ENCODE measurements around the gene TMEM38B.
A peak's percentile ranks its signal among the peaks of the same experiment; 100 is the strongest.

TMEM38B gene

GRCh38 chr9:105658351-105658750, 36.0 kb upstream of the TMEM38B start:
- Histone ChIP-seq H4K5ac (ENCODE audit: low read length) (no peak overlapping the region), H3K56ac (ENCODE audit: low read length) (no peak overlapping the region), H3K9ac (ENCODE audit: low read length) (no peak overlapping the region), H3K23ac (ENCODE audit: low read length) (no peak overlapping the region), H3K79me1 (ENCODE audit: low read length) (no peaks in the 10 kb centered on the region), H3K79me2 (ENCODE audit: control insufficient read depth, insufficient read depth, low read length) (no peaks in the 10 kb centered on the region), H2BK5ac (ENCODE audit: low read length) (no peak overlapping the region), H3K27ac (ENCODE audit: low read depth, low read length) (no peak overlapping the region), H3K27me3 (ENCODE audit: insufficient read depth, low read length, poor library complexity) (peaks cover 16% of the 10 kb centered on the region), H2AK5ac (ENCODE audit: low read length) (no peak overlapping the region), H4K8ac (ENCODE audit: low read depth, low read length) (no peak overlapping the region), H2BK15ac (replicated peaks; ENCODE audit: low read depth) (no peak overlapping the region), H3K4me1 (ENCODE audit: control insufficient read depth, low read depth, low read length) (peaks cover 3% of the 10 kb centered on the region), H3K4ac (ENCODE audit: low read depth, low read length) (no peak overlapping the region), H3K4me2 (ENCODE audit: low read length) (no peak overlapping the region), H3K36me3 (ENCODE audit: control insufficient read depth, insufficient read depth, low read length) (no peaks in the 10 kb centered on the region), H2BK120ac (ENCODE audit: low read depth, low read length) (no peak overlapping the region), H3K4me3 (ENCODE audit: low read length) (no peak overlapping the region), H3K18ac (ENCODE audit: low read length) (no peak overlapping the region)
- no CpG with 5 or more reads among the region's 2 CpGs for WGBS (ENCODE audit: extremely low coverage, insufficient coverage, low lambda C conversion rate)
- DNase-seq = peak; percentile 80

GRCh38 chr9:105661011-105661410, 33.3 kb upstream of the TMEM38B start:
- Histone ChIP-seq H4K5ac (ENCODE audit: low read length) (no peak overlapping the region), H3K9ac (ENCODE audit: low read length) (no peak overlapping the region), H2BK5ac (ENCODE audit: low read length) (no peak overlapping the region), H3K4me2 (ENCODE audit: low read length) (no peak overlapping the region), H3K79me1 (ENCODE audit: low read length) (no peaks in the 10 kb centered on the region), H3K27ac (ENCODE audit: low read depth, low read length) (no peak overlapping the region), H2AK5ac (ENCODE audit: low read length) (no peak overlapping the region), H3K4ac (ENCODE audit: low read depth, low read length) (no peak overlapping the region), H3K23ac (ENCODE audit: low read length) (no peak overlapping the region), H3K18ac (ENCODE audit: low read length) (no peak overlapping the region), H3K36me3 (ENCODE audit: control insufficient read depth, insufficient read depth, low read length) (no peaks in the 10 kb centered on the region), H3K4me3 (ENCODE audit: low read length) (no peak overlapping the region), H3K4me1 (ENCODE audit: control insufficient read depth, low read depth, low read length) (peaks cover 3% of the 10 kb centered on the region), H3K56ac (ENCODE audit: low read length) (no peak overlapping the region), H4K8ac (ENCODE audit: low read depth, low read length) (no peak overlapping the region), H3K79me2 (ENCODE audit: control insufficient read depth, insufficient read depth, low read length) (no peaks in the 10 kb centered on the region), H2BK120ac (ENCODE audit: low read depth, low read length) (no peak overlapping the region), H2BK15ac (replicated peaks; ENCODE audit: low read depth) (no peak overlapping the region), H3K27me3 (ENCODE audit: insufficient read depth, low read length, poor library complexity) (peaks cover 12% of the 10 kb centered on the region)
- DNase-seq = peak; percentile 80
- WGBS (ENCODE audit: extremely low coverage, insufficient coverage, low lambda C conversion rate) = no CpG with 5 or more reads among the region's 4 CpGs

DNA sequence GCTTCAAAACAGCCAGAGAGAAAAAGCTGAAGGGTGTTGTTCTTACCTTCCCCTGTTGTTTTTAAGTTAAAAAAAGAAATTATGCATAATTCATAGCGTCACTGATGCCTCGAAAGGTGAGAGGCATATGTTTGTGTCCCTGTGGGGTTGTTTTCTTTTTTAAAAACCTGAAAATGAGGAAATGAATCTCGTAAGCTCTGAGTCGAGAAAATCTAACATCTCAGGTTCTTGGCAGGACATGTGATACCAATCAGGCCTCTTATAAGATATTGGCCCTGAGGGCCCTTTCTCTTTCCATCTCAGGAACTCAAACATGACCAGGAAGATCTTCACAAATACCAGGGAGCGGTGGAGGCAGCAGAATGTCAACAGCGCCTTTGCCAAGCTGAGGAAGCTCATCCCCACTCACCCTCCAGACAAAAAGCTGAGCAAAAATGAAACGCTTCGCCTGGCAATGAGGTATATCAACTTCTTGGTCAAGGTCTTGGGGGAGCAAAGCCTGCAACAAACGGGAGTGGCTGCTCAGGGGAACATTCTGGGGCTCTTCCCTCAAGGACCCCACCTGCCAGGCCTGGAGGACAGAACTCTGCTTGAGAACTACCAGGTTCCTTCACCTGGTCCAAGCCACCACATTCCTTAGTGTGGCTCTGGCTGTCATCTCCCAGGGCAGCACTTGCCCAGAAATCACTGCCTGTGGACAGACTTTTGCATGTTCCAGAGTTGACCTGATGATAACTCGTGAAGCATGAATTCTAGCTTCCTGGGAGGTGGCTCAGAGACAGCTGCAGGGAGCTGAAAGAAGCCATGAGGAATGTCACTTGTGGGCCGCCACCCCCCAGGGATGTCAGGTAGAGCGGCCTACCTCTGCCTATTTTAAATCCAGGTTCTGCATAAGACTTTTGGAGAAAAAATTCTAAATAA, 31.9 kb upstream of the TMEM38B start, which contains the start of gene TAL2:
Gene TAL2, plus strand, starts transcription at position 274 of the 921 bp plus-strand sequence. Its CDS starts 40 bp downstream, at position 314.
- H4K8ac ChIP-seq (ENCODE audit: low read depth, low read length) = no peak within 1 kb of the TSS
- H3K4ac ChIP-seq (ENCODE audit: low read depth, low read length) = no peak within 1 kb of the TSS
- H3K79me1 ChIP-seq (ENCODE audit: low read length) = no peaks in the 10 kb centered on the region
- no peak within 1 kb of the TSS for H3K4me2 ChIP-seq (ENCODE audit: low read length)
- no peak within 1 kb of the TSS for H2AK5ac ChIP-seq (ENCODE audit: low read length)
- no peak within 1 kb of the TSS for H3K27ac ChIP-seq (ENCODE audit: low read depth, low read length)
- WGBS (ENCODE audit: extremely low coverage, insufficient coverage, low lambda C conversion rate) = no CpG with 5 or more reads among the region's 12 CpGs
- DNase-seq = no peak
- H3K9ac ChIP-seq (ENCODE audit: low read length) = no peak within 1 kb of the TSS
- H2BK5ac ChIP-seq (ENCODE audit: low read length) = no peak within 1 kb of the TSS
- no peak within 1 kb of the TSS for H3K23ac ChIP-seq (ENCODE audit: low read length)
- no peaks in the 10 kb centered on the region for H3K27me3 ChIP-seq (ENCODE audit: insufficient read depth, low read length, poor library complexity)
- no peak within 1 kb of the TSS for H2BK120ac ChIP-seq (ENCODE audit: low read depth, low read length)
- H3K4me1 ChIP-seq (ENCODE audit: control insufficient read depth, low read depth, low read length) = peaks cover 3% of the 10 kb centered on the region
- no peaks in the 10 kb centered on the region for H3K36me3 ChIP-seq (ENCODE audit: control insufficient read depth, insufficient read depth, low read length)
- H3K18ac ChIP-seq (ENCODE audit: low read length) = no peak within 1 kb of the TSS
- H3K79me2 ChIP-seq (ENCODE audit: control insufficient read depth, insufficient read depth, low read length) = no peaks in the 10 kb centered on the region
- no peak within 1 kb of the TSS for H3K56ac ChIP-seq (ENCODE audit: low read length)
- H3K4me3 ChIP-seq (ENCODE audit: low read length) = no peak within 1 kb of the TSS
- no peak within 1 kb of the TSS for H4K5ac ChIP-seq (ENCODE audit: low read length)
- H2BK15ac ChIP-seq (replicated peaks; ENCODE audit: low read depth) = no peak within 1 kb of the TSS

GRCh38 chr9:105663914-105664313, 30.4 kb upstream of the TMEM38B start:
- Histone ChIP-seq H3K56ac (ENCODE audit: low read length) (no peak overlapping the region), H3K23ac (ENCODE audit: low read length) (no peak overlapping the region), H3K27ac (ENCODE audit: low read depth, low read length) (no peak overlapping the region), H3K4ac (ENCODE audit: low read depth, low read length) (no peak overlapping the region), H3K79me1 (ENCODE audit: low read length) (no peaks in the 10 kb centered on the region), H4K5ac (ENCODE audit: low read length) (no peak overlapping the region), H2BK5ac (ENCODE audit: low read length) (no peak overlapping the region), H3K4me3 (ENCODE audit: low read length) (no peak overlapping the region), H3K4me2 (ENCODE audit: low read length) (no peak overlapping the region), H3K9ac (ENCODE audit: low read length) (no peak overlapping the region), H4K8ac (ENCODE audit: low read depth, low read length) (no peak overlapping the region), H3K4me1 (ENCODE audit: control insufficient read depth, low read depth, low read length) (peaks cover 3% of the 10 kb centered on the region), H2BK15ac (replicated peaks; ENCODE audit: low read depth) (no peak overlapping the region), H3K27me3 (ENCODE audit: insufficient read depth, low read length, poor library complexity) (no peaks in the 10 kb centered on the region), H2BK120ac (ENCODE audit: low read depth, low read length) (no peak overlapping the region), H3K18ac (ENCODE audit: low read length) (no peak overlapping the region), H2AK5ac (ENCODE audit: low read length) (no peak overlapping the region), H3K36me3 (ENCODE audit: control insufficient read depth, insufficient read depth, low read length) (no peaks in the 10 kb centered on the region), H3K79me2 (ENCODE audit: control insufficient read depth, insufficient read depth, low read length) (no peaks in the 10 kb centered on the region)
- WGBS (ENCODE audit: extremely low coverage, insufficient coverage, low lambda C conversion rate) = no CpG with 5 or more reads among the region's 5 CpGs
- DNase-seq = no peak

DNA sequence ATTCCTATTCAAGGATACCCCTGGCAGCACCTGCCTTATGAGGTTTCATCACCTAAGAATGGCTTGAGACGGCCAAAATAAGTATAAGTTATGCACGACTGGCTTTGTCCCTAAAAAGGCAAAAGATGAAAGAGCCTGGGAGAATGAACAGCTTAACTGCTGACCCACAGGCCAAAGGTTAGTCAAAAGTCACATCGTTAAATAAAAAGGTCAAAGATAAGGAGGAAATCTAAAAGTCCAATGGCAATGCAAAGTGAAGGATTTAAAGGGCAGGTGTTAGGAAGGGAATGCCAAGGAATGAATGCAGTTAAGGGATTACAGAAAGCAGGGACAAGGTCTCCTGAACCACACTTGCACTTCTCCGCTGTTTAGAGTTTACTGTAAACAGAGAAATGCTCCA, 26.5 kb upstream of the TMEM38B start:
- H3K36me3 ChIP-seq (ENCODE audit: control insufficient read depth, insufficient read depth, low read length) = no peaks in the 10 kb centered on the region
- no peak overlapping the region for H3K4me2 ChIP-seq (ENCODE audit: low read length)
- no peak overlapping the region for H3K9ac ChIP-seq (ENCODE audit: low read length)
- H2BK15ac ChIP-seq (replicated peaks; ENCODE audit: low read depth) = no peak overlapping the region
- H3K4ac ChIP-seq (ENCODE audit: low read depth, low read length) = no peak overlapping the region
- no peak overlapping the region for H2BK5ac ChIP-seq (ENCODE audit: low read length)
- DNase-seq = no peak
- H2AK5ac ChIP-seq (ENCODE audit: low read length) = no peak overlapping the region
- H3K23ac ChIP-seq (ENCODE audit: low read length) = no peak overlapping the region
- no peaks in the 10 kb centered on the region for H3K79me1 ChIP-seq (ENCODE audit: low read length)
- no CpG with 5 or more reads among the region's 4 CpGs for WGBS (ENCODE audit: extremely low coverage, insufficient coverage, low lambda C conversion rate)
- no peak overlapping the region for H3K18ac ChIP-seq (ENCODE audit: low read length)
- H3K27me3 ChIP-seq (ENCODE audit: insufficient read depth, low read length, poor library complexity) = no peaks in the 10 kb centered on the region
- no peak overlapping the region for H2BK120ac ChIP-seq (ENCODE audit: low read depth, low read length)
- H3K56ac ChIP-seq (ENCODE audit: low read length) = no peak overlapping the region
- no peak overlapping the region for H4K5ac ChIP-seq (ENCODE audit: low read length)
- H3K27ac ChIP-seq (ENCODE audit: low read depth, low read length) = no peak overlapping the region
- H3K4me1 ChIP-seq (ENCODE audit: control insufficient read depth, low read depth, low read length) = no peaks in the 10 kb centered on the region
- no peak overlapping the region for H4K8ac ChIP-seq (ENCODE audit: low read depth, low read length)
- H3K4me3 ChIP-seq (ENCODE audit: low read length) = no peak overlapping the region
- no peaks in the 10 kb centered on the region for H3K79me2 ChIP-seq (ENCODE audit: control insufficient read depth, insufficient read depth, low read length)
